LNCAP (cell line): ENCODE results near the gene MEF2C.

Source experiments
- CTCF ChIP-seq: fragments of 450-650 bp; IDR thresholded peaks from 2 replicates; pipeline ENCODE4 v1.5.1; 2017; ENCODE audit warnings: mild to moderate bottlenecking

The MEF2C gene

DNA sequence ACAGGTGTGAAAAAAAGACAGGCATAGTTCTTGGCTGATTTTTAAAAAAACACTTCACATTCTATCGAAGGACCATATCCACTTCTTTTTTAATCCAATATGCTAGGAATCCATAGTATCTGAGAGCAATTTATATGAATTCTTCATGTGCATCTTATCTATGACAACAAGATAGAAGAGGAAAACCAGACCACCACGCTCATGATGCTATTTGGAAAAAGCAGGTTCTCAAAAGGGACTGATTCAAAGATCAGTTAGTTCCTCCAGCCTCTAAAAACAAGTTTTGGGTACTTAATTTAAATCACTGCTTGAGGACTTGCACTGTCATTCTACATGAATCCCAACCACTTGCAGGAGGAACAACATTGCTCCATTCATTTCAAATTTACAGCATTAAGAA is 6.3 kb downstream of the MEF2C start:
- no peak for TF ChIP-seq CTCF

DNA sequence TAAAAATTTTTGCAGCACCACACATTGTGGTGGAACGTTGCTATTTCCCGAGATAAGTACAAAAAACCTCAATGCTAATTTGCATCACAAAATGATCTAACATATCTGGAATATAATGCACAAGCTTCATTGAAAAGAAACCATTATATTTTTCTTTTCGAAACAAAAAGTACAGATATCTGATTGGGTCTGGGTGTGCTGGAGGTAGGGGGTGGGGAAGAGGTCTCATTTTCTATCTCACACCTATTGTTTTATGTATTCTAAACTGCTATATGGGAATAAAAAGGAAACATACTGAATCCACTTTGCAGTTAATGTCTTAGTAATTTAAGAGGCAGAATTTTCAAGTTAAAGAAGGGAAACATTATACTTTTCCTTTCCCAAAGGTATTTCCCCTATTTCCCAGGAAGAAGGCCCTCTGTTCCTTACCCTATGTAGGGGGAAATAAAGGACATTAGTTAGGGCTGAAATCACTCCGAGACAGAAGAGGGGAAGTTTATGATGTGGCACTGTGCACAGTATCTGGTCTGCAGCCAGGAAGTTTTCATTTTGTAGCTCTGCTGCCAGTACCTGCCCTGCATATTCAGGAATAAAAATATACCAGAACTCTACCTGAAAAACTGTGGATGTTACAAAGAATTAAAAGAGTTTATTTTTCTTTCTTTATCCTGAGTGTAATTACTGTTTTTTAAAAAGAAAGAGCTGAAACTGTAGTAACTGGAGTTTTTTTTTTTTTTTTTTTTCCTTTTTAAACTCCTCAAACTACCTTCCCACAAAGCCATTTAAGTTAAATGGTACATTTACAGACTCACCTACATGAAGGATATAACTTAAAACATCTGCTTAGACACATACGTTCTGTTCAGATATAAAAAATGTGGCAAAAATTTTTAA is 7.4 kb downstream of the MEF2C start:
- no peak for TF ChIP-seq CTCF

DNA sequence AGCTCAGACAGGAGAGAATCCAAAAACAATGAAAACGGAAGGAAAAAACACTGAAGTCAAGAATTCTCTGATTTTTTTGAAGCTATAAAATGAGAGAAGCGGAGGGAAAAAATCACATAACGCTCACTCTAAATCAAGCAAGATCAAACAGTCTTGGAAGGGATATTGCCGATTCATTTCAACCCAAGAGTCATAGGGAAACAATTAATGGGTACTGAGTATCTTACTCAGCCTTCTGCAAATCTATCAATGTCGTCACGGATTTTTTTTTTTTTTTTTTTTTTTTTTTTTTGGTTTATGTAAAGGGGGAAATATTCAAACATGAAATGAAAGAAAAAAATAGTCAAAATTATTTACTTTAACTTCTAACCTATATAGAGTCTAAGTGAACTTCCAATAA is 9.5 kb downstream of the MEF2C start:
- TF ChIP-seq CTCF: no peak

GRCh38 chr5:88872971-88873370 is 10.0 kb downstream of the MEF2C start:
- TF ChIP-seq CTCF: no peak

DNA sequence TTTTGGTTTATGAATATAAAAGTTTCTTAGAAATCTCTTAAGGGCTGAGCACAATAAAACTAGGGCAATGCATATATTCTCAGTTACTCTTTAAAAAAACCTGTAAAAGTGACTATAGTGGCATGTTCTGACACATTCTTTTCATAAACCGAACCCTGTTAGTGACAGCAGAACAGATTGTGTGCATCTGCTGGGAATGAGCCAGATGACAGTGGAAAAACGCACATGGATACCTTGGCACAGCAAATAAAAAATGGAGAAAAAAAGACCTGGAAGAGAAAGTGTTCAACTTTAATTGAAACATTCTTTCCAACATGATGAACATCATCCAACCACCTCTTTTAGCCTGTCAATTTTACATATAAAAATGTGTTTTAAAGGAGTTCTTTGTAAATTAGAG is 12.7 kb downstream of the MEF2C start:
- TF ChIP-seq CTCF: no peak

DNA sequence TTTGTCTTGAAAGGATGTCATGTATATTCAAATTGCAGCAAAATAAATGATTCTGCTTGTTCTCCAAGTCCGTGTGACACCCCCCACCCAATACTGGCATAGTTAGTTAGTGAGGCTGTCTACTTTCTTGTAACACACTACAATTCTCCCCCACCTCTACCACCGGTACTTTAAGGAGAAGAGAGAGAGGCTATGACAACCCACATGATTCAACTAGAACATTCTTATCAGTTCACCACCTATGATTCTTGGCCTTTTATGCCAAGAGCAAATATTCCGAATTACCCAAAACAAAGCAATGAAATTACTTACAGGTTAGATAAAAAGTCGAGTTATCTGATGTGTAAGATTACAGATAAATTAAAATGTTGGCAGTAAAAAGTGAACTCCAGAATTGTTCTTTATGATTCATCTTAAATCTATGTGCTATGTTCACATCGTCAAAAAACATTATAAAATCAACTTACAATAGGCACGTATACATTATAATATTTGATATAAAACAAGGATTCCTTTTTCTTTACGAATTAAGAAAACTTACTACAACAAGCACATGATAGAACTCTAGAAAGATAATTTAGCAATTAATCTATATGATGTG is 14.4 kb downstream of the MEF2C start:
- TF ChIP-seq CTCF: no peak

GRCh38 chr5:88867638-88868037 is 15.3 kb downstream of the MEF2C start:
- no peak for TF ChIP-seq CTCF
